PC-3 (cell line): ENCODE data around the gene BASP1. TPM values are rescaled to one million over a fixed set of nuclear protein-coding genes. Genes with fewer than 3 reads are reported as not detected.

ENCODE experiments used
- ATAC-seq: fragments of 200-7000 bp; cut with Tn5 transposase; 2 replicates; pipeline ENCODE4 v1.9.1; 2020; ENCODE audit warnings: mild to moderate bottlenecking, moderate library complexity
- BruUV-seq: library from RNA; stranded (reverse); fragments of 400-500 nt; replicated peaks from 2 replicates; lab custom pipeline; 2021; lab: Mats Ljungman, UMichigan
- CTCF ChIA-PET: fragments of 300-600 bp; sonication (Branson Sonifier 250); formaldehyde crosslinking; loops from one replicate; lab custom pipeline; 2022; ENCODE audit warnings: antibody characterized with exemption; lab: Charles Lee
- POLR2A ChIA-PET: fragments of 300-600 bp; sonication (Branson Sonifier 250); formaldehyde crosslinking; loops from one replicate; lab custom pipeline; 2022; ENCODE audit warnings: antibody characterized with exemption; ENCODE audit not compliant: unreplicated experiment; lab: Charles Lee
- DNase-seq: peaks from one replicate; pipeline ENCODE4 v3.0.0-alpha.2; 2015
- H2AFZ ChIP-seq: fragments of 300-600 bp; sonication (generic); 2 replicates; pipeline ENCODE4 v1.6.0; 2016; ENCODE audit warnings: antibody characterized with exemption, low read length
- H3F3A ChIP-seq: fragments of 300-600 bp; sonication (generic); one replicate; pipeline ENCODE4 v1.6.0; 2017; ENCODE audit warnings: antibody characterized with exemption, low read length, control low read depth, mild to moderate bottlenecking; ENCODE audit not compliant: unreplicated experiment
- H3K27ac ChIP-seq: fragments of 300-600 bp; sonication (generic); 2 replicates; pipeline ENCODE4 v1.5.1; 2016; ENCODE audit warnings: mild to moderate bottlenecking, low read length
- H3K27me3 ChIP-seq: fragments of 300-600 bp; sonication (generic); 2 replicates; pipeline ENCODE4 v1.6.1; 2016; ENCODE audit warnings: low read length, mixed read lengths
- H3K36me3 ChIP-seq: fragments of 300-600 bp; sonication (generic); 2 replicates; pipeline ENCODE4 v1.6.1; 2016; ENCODE audit warnings: low read depth, mixed run types, low read length, mixed read lengths
- H3K4me1 ChIP-seq: fragments of 300-600 bp; sonication (generic); 2 replicates; pipeline ENCODE4 v1.5.1; 2016; ENCODE audit warnings: low read length; ENCODE audit not compliant: insufficient read depth
- H3K4me2 ChIP-seq: fragments of 300-600 bp; sonication (generic); 2 replicates; pipeline ENCODE4 v1.6.0; 2016; ENCODE audit warnings: low read length
- H3K4me3 ChIP-seq: fragments of 300-600 bp; sonication (generic); 2 replicates; pipeline ENCODE4 v1.5.1; 2016; ENCODE audit warnings: mild to moderate bottlenecking, low read length, mixed read lengths
- H3K79me2 ChIP-seq: fragments of 300-600 bp; sonication (generic); 2 replicates; pipeline ENCODE4 v1.6.1; 2017; ENCODE audit warnings: low read length, mixed read lengths
- H3K9ac ChIP-seq: fragments of 300-600 bp; sonication (generic); 2 replicates; pipeline ENCODE4 v1.6.0; 2016; ENCODE audit warnings: mild to moderate bottlenecking, low read length
- H3K9me2 ChIP-seq: fragments of 300-600 bp; sonication (generic); replicated peaks from 2 replicates; pipeline ENCODE4 v1.6.1; 2016; ENCODE audit warnings: mixed run types, low read length, mixed read lengths
- H3K9me3 ChIP-seq: fragments of 300-600 bp; sonication (generic); 2 replicates; pipeline ENCODE4 v1.6.1; 2016; ENCODE audit warnings: low read length, mixed read lengths
- H4K20me1 ChIP-seq: fragments of 300-600 bp; sonication (generic); 2 replicates; pipeline ENCODE4 v1.6.1; 2016; ENCODE audit warnings: low read length, mixed read lengths
- CTCF ChIP-seq: fragments of 300-600 bp; sonication (generic); conservative IDR thresholded peaks from 2 replicates; pipeline ENCODE4 v1.5.1; 2017; ENCODE audit warnings: antibody characterized with exemption, low read depth, mild to moderate bottlenecking, low read length
- EZH2 ChIP-seq: fragments of 300-600 bp; sonication (generic); IDR thresholded peaks from one replicate; pipeline ENCODE4 v1.6.1; 2017; ENCODE audit warnings: antibody characterized with exemption, mild to moderate bottlenecking, low read length; ENCODE audit not compliant: unreplicated experiment
- EZH2phosphoT487 ChIP-seq: fragments of 300-600 bp; sonication (generic); IDR thresholded peaks from 2 replicates; pipeline ENCODE4 v1.6.1; 2018; ENCODE audit warnings: mild to moderate bottlenecking, antibody characterized with exemption, low read length, borderline replicate concordance
- intact Hi-C: fragments of 100-400 bp; cut with micrococcal nuclease; formaldehyde crosslinking; loops from 2 replicates; pipeline ENCODE4 v1.9.0; 2023
- total RNA-seq: library from RNA; depleted of rRNA; stranded (reverse); fragments of >200 nt; gene quantifications from 2 replicates; pipeline ENCODE4 v1.2.3, GENCODE V29; 2014

The BASP1 gene
- total RNA-seq, 1 experiment from 2014 or later: 169 TPM

DNA sequence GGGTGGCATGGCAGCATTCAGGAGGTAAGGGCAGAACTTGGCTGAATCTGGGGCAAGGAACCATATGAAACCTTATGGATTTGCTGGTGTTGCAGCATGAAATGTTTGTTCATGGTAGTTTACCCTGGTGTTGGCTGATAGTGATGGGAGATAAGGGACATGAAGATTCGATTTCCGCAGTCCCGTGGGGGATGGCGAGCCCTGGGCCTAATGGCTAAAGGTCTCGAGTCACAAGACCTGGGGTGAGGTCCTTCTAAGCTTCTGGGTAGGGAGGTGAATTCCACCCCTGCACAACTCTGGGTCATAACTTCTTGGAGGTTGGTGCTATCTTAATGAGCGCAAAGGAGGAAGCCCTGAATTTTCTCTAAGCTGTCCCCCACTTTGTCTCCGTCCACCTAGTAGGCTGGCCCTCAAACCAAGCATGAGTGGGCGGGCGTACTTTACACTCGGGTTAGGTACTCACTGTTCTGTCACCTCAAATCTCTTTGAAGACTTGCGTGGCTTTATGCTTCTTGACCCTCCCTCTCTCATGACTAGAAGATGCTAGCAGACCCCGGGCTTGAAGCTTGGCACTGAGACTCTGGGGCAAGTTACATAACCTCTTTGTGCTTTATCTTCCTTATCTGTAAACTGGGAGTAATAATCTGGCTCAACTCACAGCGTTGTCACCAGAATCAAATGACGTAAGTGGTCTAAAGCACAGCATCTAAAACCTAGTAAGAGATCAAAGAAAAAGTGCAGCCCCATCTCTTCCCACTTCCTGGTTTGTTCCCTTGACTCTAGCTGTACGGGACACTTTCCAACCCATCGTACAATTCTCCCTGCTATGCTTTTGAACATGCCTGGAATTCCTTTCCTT lies 72.5 kb downstream of the BASP1 start:
- Histone ChIP-seq H3K9me2 (no peaks in the 10 kb centered on the region), H3K4me3 (no peak overlapping the region), H3K36me3 (peaks cover 9% of the 10 kb centered on the region; the same call in 1 of the 2 replicates), H3F3A (no peaks in the 10 kb centered on the region), H2AFZ (no peak overlapping the region), H3K9ac (no peak overlapping the region), H3K79me2 (no peaks in the 10 kb centered on the region), H3K9me3 (no peaks in the 10 kb centered on the region), H3K27ac (no peak overlapping the region), H3K27me3 (no peaks in the 10 kb centered on the region), H4K20me1 (no peaks in the 10 kb centered on the region), H3K4me1 (no peaks in the 10 kb centered on the region), H3K4me2 (no peak overlapping the region)
- ChIA-PET POLR2A (no interaction called here), CTCF (no interaction called here)
- ATAC-seq (no peak), DNase-seq (no peak)
- TF ChIP-seq CTCF: no peak
- no peak for TF ChIP-seq EZH2
- no peak for TF ChIP-seq EZH2phosphoT487
- intact Hi-C loops: no loop called here
- BruUV-seq: no TSS peak

GRCh38 chr5:17290540-17290974 lies 73.1 kb downstream of the BASP1 start:
- POLR2A ChIA-PET: no interaction called here
- TF ChIP-seq EZH2 (no peak), CTCF (no peak), EZH2phosphoT487 (no peak)

More at GRCh38 chr5:17290540-17290974, 73.1 kb downstream of the BASP1 start:
- no peak overlapping the region for H3K9ac ChIP-seq
- intact Hi-C loops: no loop called here
- no peaks in the 10 kb centered on the region for H4K20me1 ChIP-seq
- DNase-seq (no peak), ATAC-seq (no peak)
- no peaks in the 10 kb centered on the region for H3K9me3 ChIP-seq
- no peak overlapping the region for H3K4me3 ChIP-seq
- H3K27me3 ChIP-seq: no peaks in the 10 kb centered on the region
- no peaks in the 10 kb centered on the region for H3K9me2 ChIP-seq
- no peaks in the 10 kb centered on the region for H3K4me1 ChIP-seq
- peaks cover 9% of the 10 kb centered on the region; the same call in 1 of the 2 replicates for H3K36me3 ChIP-seq
- H3F3A ChIP-seq: no peaks in the 10 kb centered on the region
- no peak overlapping the region for H3K4me2 ChIP-seq
- H3K27ac ChIP-seq: no peak overlapping the region
- no TSS peak for BruUV-seq
- H2AFZ ChIP-seq: no peak overlapping the region
- CTCF ChIA-PET: no interaction called here
- no peaks in the 10 kb centered on the region for H3K79me2 ChIP-seq
